Measurements from ENCODE around the gene DPEP1.
"Not testable (repeated sequence)": the region's sequence is repeated elsewhere in the genome, so short reads cannot be mapped to it uniquely, and the experiment has no call there.

The DPEP1 gene

GRCh38 chr16:89634463-89635385 lies 21.3 kb downstream of the DPEP1 start:
- not testable (repeated sequence) for H3K36me3 ChIP-seq (ENCODE audit: control insufficient read depth in 1 of 2, insufficient read depth in 2 of 2, low read length in 2 of 2); H3K27me3 ChIP-seq (ENCODE audit: control insufficient read depth in 1 of 2, insufficient read depth in 2 of 2, low read length in 2 of 2)
- peaks cover 14 to 24% of the 10 kb centered on the region in 2 donors for H3K4me1 ChIP-seq (ENCODE audit: control insufficient read depth in 1 of 2, insufficient read depth in 2 of 2, low read length in 2 of 2)

DNA sequence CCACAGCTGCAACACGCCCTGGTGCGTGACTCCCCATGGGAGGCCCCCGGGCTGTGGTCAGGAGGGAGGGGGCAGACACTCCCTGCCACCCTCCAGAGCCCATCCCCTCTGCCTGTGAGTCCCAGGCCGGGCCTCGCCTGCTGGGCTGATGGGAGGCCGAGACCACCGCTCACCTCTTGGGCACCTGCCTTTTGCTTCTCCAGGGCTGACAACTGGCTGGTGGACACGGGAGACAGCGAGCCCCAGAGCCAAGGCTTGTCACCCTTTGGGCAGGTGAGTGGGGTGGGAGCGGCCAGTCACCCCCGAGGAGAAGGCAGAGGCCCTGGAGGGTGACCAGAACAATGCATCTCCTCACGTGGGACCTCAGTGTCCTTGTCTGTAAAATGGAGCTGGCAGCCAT lies 23.2 kb downstream of the DPEP1 start:
- H3K27me3 ChIP-seq (ENCODE audit: control insufficient read depth in 1 of 2, insufficient read depth in 2 of 2, low read length in 2 of 2): peaks cover 0 to 4% of the 10 kb centered on the region in 2 donors
- no peaks in the 10 kb centered on the region for H3K9me3 ChIP-seq (ENCODE audit: control insufficient read depth in 1 of 2, low read length in 2 of 2)
- H3K9ac ChIP-seq (ENCODE audit: low read depth in 1 of 2, low read length in 2 of 2): no peak overlapping the region
- no peak overlapping the region for H3K27ac ChIP-seq (ENCODE audit: low read depth, low read length)
- no peak overlapping the region for H3K4me3 ChIP-seq (ENCODE audit: low read depth in 1 of 2, low read length in 2 of 2)
- peaks cover 9 to 15% of the 10 kb centered on the region in 2 donors for H3K4me1 ChIP-seq (ENCODE audit: control insufficient read depth in 1 of 2, insufficient read depth in 2 of 2, low read length in 2 of 2)
- peaks cover 0 to 4% of the 10 kb centered on the region in 2 donors for H3K36me3 ChIP-seq (ENCODE audit: control insufficient read depth in 1 of 2, insufficient read depth in 2 of 2, low read length in 2 of 2)

More at GRCh38 chr16:89634463-89635385, 21.3 kb downstream of the DPEP1 start:
- not testable (repeated sequence) for H3K9me3 ChIP-seq (ENCODE audit: control insufficient read depth in 1 of 2, low read length in 2 of 2); H3K27ac ChIP-seq (ENCODE audit: low read depth, low read length); H3K4me3 ChIP-seq (ENCODE audit: low read depth in 1 of 2, low read length in 2 of 2); H3K9ac ChIP-seq (ENCODE audit: low read depth in 1 of 2, low read length in 2 of 2)

DNA sequence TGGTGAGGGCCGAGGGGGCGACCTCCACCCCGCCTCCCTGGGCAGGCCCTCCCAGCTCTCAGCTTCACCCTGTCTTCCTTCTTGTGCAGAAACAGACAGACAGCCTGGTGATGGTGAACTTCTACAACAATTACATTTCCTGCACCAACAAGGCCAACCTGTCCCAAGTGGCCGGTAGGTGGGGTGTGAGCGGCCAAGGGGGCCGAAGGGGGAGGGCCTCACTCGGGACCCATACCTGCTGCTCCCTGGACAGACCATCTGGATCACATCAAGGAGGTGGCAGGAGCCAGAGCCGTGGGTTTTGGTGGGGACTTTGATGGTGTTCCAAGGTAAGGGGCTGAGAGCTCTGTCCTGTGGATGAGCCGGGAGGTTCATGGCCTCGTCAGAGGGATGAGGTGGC lies 23.9 kb downstream of the DPEP1 start:
- Histone ChIP-seq H3K4me1 (ENCODE audit: control insufficient read depth in 1 of 2, insufficient read depth in 2 of 2, low read length in 2 of 2) (peaks cover 6 to 13% of the 10 kb centered on the region in 2 donors), H3K36me3 (ENCODE audit: control insufficient read depth in 1 of 2, insufficient read depth in 2 of 2, low read length in 2 of 2) (peaks cover 0 to 4% of the 10 kb centered on the region in 2 donors), H3K4me3 (ENCODE audit: low read depth in 1 of 2, low read length in 2 of 2) (no peak overlapping the region), H3K9me3 (ENCODE audit: control insufficient read depth in 1 of 2, low read length in 2 of 2) (no peaks in the 10 kb centered on the region), H3K27me3 (ENCODE audit: control insufficient read depth in 1 of 2, insufficient read depth in 2 of 2, low read length in 2 of 2) (peaks cover 0 to 4% of the 10 kb centered on the region in 2 donors), H3K27ac (ENCODE audit: low read depth, low read length) (no peak overlapping the region), H3K9ac (ENCODE audit: low read depth in 1 of 2, low read length in 2 of 2) (no peak overlapping the region)

DNA sequence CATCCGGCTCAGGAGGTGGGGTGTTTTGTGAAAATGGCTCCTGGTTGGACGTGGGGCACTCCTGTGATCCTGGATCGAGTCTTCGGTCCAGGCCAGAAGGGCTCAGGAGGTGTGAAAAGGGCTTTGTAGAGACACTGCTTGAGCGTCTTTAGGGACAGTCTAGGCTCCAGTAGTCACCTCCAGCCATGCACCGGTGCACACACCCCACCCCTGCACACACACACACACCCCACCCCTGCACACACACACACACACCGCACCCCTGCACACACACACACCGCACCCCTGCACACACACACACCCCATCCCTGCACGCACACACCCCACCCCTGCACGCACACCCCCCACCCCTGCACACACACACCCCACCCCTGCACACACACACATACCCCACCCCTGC lies 25.0 kb downstream of the DPEP1 start:
- Histone ChIP-seq H3K9ac (ENCODE audit: low read depth in 1 of 2, low read length in 2 of 2) (no peak overlapping the region), H3K27me3 (ENCODE audit: control insufficient read depth in 1 of 2, insufficient read depth in 2 of 2, low read length in 2 of 2) (peaks cover 0 to 4% of the 10 kb centered on the region in 2 donors), H3K9me3 (ENCODE audit: control insufficient read depth in 1 of 2, low read length in 2 of 2) (no peaks in the 10 kb centered on the region), H3K36me3 (ENCODE audit: control insufficient read depth in 1 of 2, insufficient read depth in 2 of 2, low read length in 2 of 2) (peaks cover 0 to 4% of the 10 kb centered on the region in 2 donors), H3K4me3 (ENCODE audit: low read depth in 1 of 2, low read length in 2 of 2) (no peak overlapping the region), H3K4me1 (ENCODE audit: control insufficient read depth in 1 of 2, insufficient read depth in 2 of 2, low read length in 2 of 2) (peaks cover under 1 to 4% of the 10 kb centered on the region in 2 donors), H3K27ac (ENCODE audit: low read depth, low read length) (no peak overlapping the region)

DNA sequence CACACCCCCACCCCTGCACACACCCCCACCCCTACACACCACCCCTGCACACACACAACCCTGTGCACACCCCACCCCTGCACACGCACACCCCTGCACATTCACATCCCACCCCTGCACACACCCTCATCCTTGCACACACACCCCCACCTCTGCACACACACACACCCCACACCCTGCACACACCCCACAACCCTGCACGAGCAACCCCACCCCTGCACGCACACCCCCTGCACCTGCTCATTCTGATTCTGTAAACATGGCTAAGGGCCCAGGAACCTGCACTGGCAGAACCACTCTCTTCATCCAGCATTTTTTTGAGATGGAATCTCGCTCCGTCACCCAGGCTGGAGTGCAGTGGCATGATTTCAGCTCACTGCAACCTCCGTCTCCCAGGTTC lies 25.9 kb downstream of the DPEP1 start:
- no peak overlapping the region for H3K27ac ChIP-seq (ENCODE audit: low read depth, low read length)
- peaks cover under 1 to 5% of the 10 kb centered on the region in 2 donors for H3K36me3 ChIP-seq (ENCODE audit: control insufficient read depth in 1 of 2, insufficient read depth in 2 of 2, low read length in 2 of 2)
- H3K4me3 ChIP-seq (ENCODE audit: low read depth in 1 of 2, low read length in 2 of 2): no peak overlapping the region
- no peaks in the 10 kb centered on the region for H3K9me3 ChIP-seq (ENCODE audit: control insufficient read depth in 1 of 2, low read length in 2 of 2)
- H3K9ac ChIP-seq (ENCODE audit: low read depth in 1 of 2, low read length in 2 of 2): no peak overlapping the region
- peaks cover 0 to 3% of the 10 kb centered on the region in 2 donors for H3K27me3 ChIP-seq (ENCODE audit: control insufficient read depth in 1 of 2, insufficient read depth in 2 of 2, low read length in 2 of 2)
- H3K4me1 ChIP-seq (ENCODE audit: control insufficient read depth in 1 of 2, insufficient read depth in 2 of 2, low read length in 2 of 2): peaks cover 0 to 4% of the 10 kb centered on the region in 2 donors

DNA sequence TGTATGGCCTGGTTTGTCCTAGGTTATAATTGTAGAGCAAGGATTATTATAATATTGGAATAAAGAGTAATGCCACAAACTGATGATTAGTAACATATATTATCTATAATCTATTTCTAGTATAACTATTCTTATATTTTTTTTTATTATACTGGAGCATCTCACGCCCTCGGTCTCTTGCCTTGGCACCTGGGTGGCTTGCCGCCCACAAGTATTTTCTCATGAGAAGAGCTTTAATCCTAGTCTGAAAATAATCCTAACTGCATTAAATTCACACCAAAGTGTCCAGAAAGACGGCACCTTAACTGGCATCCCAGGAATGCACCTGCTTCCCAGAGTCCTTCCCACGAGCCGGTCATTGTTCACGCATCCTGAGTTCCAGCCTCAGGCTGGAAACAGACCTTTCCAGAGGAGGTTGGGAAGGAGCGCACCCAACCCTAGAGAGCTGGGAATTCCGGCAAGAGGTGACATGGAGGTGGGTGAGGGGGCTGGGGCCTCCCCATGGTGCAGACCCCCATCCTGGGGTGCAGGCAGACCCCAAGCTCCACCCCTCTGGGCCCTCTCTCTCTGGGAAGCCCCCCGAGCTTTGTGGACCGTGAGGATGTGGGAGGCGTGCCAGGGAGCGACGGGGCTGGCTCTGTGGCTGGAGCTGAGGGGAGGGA lies 28.1 kb downstream of the DPEP1 start:
- Histone ChIP-seq H3K4me1 (ENCODE audit: control insufficient read depth in 1 of 2, insufficient read depth in 2 of 2, low read length in 2 of 2) (peaks cover 0 to 4% of the 10 kb centered on the region in 2 donors), H3K9ac (ENCODE audit: low read depth in 1 of 2, low read length in 2 of 2) (no peak overlapping the region), H3K27me3 (ENCODE audit: control insufficient read depth in 1 of 2, insufficient read depth in 2 of 2, low read length in 2 of 2) (no peaks in the 10 kb centered on the region), H3K9me3 (ENCODE audit: control insufficient read depth in 1 of 2, low read length in 2 of 2) (no peaks in the 10 kb centered on the region), H3K36me3 (ENCODE audit: control insufficient read depth in 1 of 2, insufficient read depth in 2 of 2, low read length in 2 of 2) (peaks cover 15 to 23% of the 10 kb centered on the region in 2 donors), H3K4me3 (ENCODE audit: low read depth in 1 of 2, low read length in 2 of 2) (no peak overlapping the region), H3K27ac (ENCODE audit: low read depth, low read length) (no peak overlapping the region)

- H3K9ac ChIP-seq (ENCODE audit: low read depth in 1 of 2, low read length in 2 of 2): no peak overlapping the region
- H3K4me1 ChIP-seq (ENCODE audit: control insufficient read depth in 1 of 2, insufficient read depth in 2 of 2, low read length in 2 of 2): peaks cover 0 to 4% of the 10 kb centered on the region in 2 donors
- no peaks in the 10 kb centered on the region for H3K27me3 ChIP-seq (ENCODE audit: control insufficient read depth in 1 of 2, insufficient read depth in 2 of 2, low read length in 2 of 2)
- peaks cover 20 to 30% of the 10 kb centered on the region in 2 donors for H3K36me3 ChIP-seq (ENCODE audit: control insufficient read depth in 1 of 2, insufficient read depth in 2 of 2, low read length in 2 of 2)
- no peaks in the 10 kb centered on the region for H3K9me3 ChIP-seq (ENCODE audit: control insufficient read depth in 1 of 2, low read length in 2 of 2)
- no peak overlapping the region for H3K4me3 ChIP-seq (ENCODE audit: low read depth in 1 of 2, low read length in 2 of 2)
- no peak overlapping the region for H3K27ac ChIP-seq (ENCODE audit: low read depth, low read length)
Measured at GRCh38 chr16:89642574-89642973, 29.1 kb downstream of the DPEP1 start.

GRCh38 chr16:89643769-89644300 lies 30.4 kb downstream of the DPEP1 start:
- Histone ChIP-seq H3K9ac (ENCODE audit: low read depth in 1 of 2, low read length in 2 of 2) (no peak overlapping the region), H3K9me3 (ENCODE audit: control insufficient read depth in 1 of 2, low read length in 2 of 2) (no peaks in the 10 kb centered on the region), H3K27ac (ENCODE audit: low read depth, low read length) (no peak overlapping the region), H3K4me1 (ENCODE audit: control insufficient read depth in 1 of 2, insufficient read depth in 2 of 2, low read length in 2 of 2) (peaks cover 0 to 4% of the 10 kb centered on the region in 2 donors), H3K27me3 (ENCODE audit: control insufficient read depth in 1 of 2, insufficient read depth in 2 of 2, low read length in 2 of 2) (no peaks in the 10 kb centered on the region), H3K36me3 (ENCODE audit: control insufficient read depth in 1 of 2, insufficient read depth in 2 of 2, low read length in 2 of 2) (peaks cover 20 to 33% of the 10 kb centered on the region in 2 donors), H3K4me3 (ENCODE audit: low read depth in 1 of 2, low read length in 2 of 2) (no peak overlapping the region)

GRCh38 chr16:89645122-89645521 lies 31.7 kb downstream of the DPEP1 start:
- Histone ChIP-seq H3K27me3 (ENCODE audit: control insufficient read depth in 1 of 2, insufficient read depth in 2 of 2, low read length in 2 of 2) (no peaks in the 10 kb centered on the region), H3K4me1 (ENCODE audit: control insufficient read depth in 1 of 2, insufficient read depth in 2 of 2, low read length in 2 of 2) (peaks cover 0 to 4% of the 10 kb centered on the region in 2 donors), H3K27ac (ENCODE audit: low read depth, low read length) (no peak overlapping the region), H3K4me3 (ENCODE audit: low read depth in 1 of 2, low read length in 2 of 2) (no peak overlapping the region), H3K36me3 (ENCODE audit: control insufficient read depth in 1 of 2, insufficient read depth in 2 of 2, low read length in 2 of 2) (peaks cover 20 to 37% of the 10 kb centered on the region in 2 donors), H3K9me3 (ENCODE audit: control insufficient read depth in 1 of 2, low read length in 2 of 2) (no peaks in the 10 kb centered on the region), H3K9ac (ENCODE audit: low read depth in 1 of 2, low read length in 2 of 2) (no peak overlapping the region)

DNA sequence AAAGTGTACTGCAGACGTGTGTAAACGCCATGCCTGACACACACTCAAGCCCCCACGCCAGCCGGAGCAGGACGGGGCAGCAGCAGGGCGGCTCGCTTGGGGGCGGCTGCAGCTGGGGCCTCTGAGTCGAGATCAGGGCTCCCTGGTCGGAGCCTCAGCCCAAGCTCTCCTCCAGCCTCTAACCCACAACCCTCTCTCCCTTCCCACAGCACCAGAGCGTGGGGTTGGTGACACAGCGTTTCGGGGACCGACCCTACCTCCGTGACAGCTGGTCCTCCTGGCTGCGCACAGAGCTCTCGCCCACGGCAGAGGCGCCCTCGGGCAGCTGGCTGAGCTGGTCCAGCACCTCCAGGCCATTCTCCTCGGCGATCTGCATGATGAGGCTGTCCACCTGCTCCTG lies 32.8 kb downstream of the DPEP1 start:
- H3K9ac ChIP-seq (ENCODE audit: low read depth in 1 of 2, low read length in 2 of 2): no peak overlapping the region
- no peaks in the 10 kb centered on the region for H3K9me3 ChIP-seq (ENCODE audit: control insufficient read depth in 1 of 2, low read length in 2 of 2)
- H3K27ac ChIP-seq (ENCODE audit: low read depth, low read length): no peak overlapping the region
- H3K4me1 ChIP-seq (ENCODE audit: control insufficient read depth in 1 of 2, insufficient read depth in 2 of 2, low read length in 2 of 2): peaks cover 0 to 4% of the 10 kb centered on the region in 2 donors
- peaks cover 23 to 42% of the 10 kb centered on the region in 2 donors for H3K36me3 ChIP-seq (ENCODE audit: control insufficient read depth in 1 of 2, insufficient read depth in 2 of 2, low read length in 2 of 2)
- H3K27me3 ChIP-seq (ENCODE audit: control insufficient read depth in 1 of 2, insufficient read depth in 2 of 2, low read length in 2 of 2): no peaks in the 10 kb centered on the region
- no peak overlapping the region for H3K4me3 ChIP-seq (ENCODE audit: low read depth in 1 of 2, low read length in 2 of 2)

Measured in duodenal mucosa (tissue), 2 donors.